HCT116 (cell line): ENCODE data around the gene IDUA. TPM values are rescaled to one million over a fixed set of nuclear protein-coding genes. Genes with fewer than 3 reads are reported as not detected.

ENCODE experiments used
- ATAC-seq: fragments of 200-7000 bp; cut with Tn5 transposase; 2 replicates; pipeline ENCODE4 v1.9.1; 2020; ENCODE audit warnings: mild to moderate bottlenecking, moderate library complexity
- BruUV-seq: library from RNA; stranded (reverse); fragments of 400-500 nt; replicated peaks from 2 replicates; lab custom pipeline; 2021; lab: Mats Ljungman, UMichigan
- CTCF ChIA-PET: fragments of 300-600 bp; sonication (Branson Sonifier 250); formaldehyde crosslinking; loops from one replicate; lab custom pipeline; 2021; ENCODE audit warnings: antibody characterized with exemption; lab: Charles Lee
- POLR2A ChIA-PET: fragments of 300-600, 350-600 bp; sonication (Branson Sonifier 250); formaldehyde crosslinking; loops from one replicate; lab custom pipeline; 2021; ENCODE audit warnings: antibody characterized with exemption; lab: Charles Lee
- RAD21 ChIA-PET, 2 experiments: fragments of 300-600 bp; sonication (Branson Sonifier 250); formaldehyde crosslinking; loops; one replicate each; lab custom pipeline; 2023; ENCODE audit warnings: low total read pairs in 2 of 2; ENCODE audit not compliant: uncharacterized antibody in 2 of 2, unreplicated experiment in 2 of 2, low non-redundant PET in 1 of 2; lab: Charles Lee
- DNase-seq: peaks from one replicate; pipeline ENCODE4 v3.0.0-alpha.2; 2010; ENCODE audit warnings: low read depth, low spot score
- H2AFZ ChIP-seq: fragments of 200-600 bp; shearing (Covaris generic), sonication (generic); 2 replicates; pipeline ENCODE4 v1.6.1; 2017; ENCODE audit warnings: low read depth, mixed run types, mixed read lengths, antibody characterized with exemption, low read length; ENCODE audit not compliant: poor library complexity, severe bottlenecking
- H3K27ac ChIP-seq: 2 replicates; pipeline ENCODE4 v1.5.1; 2012; ENCODE audit warnings: low read depth, low read length
- H3K27me3 ChIP-seq: fragments of 200-600 bp; sonication (generic); 2 replicates; pipeline ENCODE4 v1.6.1; 2016; ENCODE audit warnings: mixed run types, low read length, mixed read lengths; ENCODE audit not compliant: insufficient read depth
- H3K36me3 ChIP-seq, 2 experiments: fragments of 200-500 bp in 1 of 2; fragments of 200-600 bp in 1 of 2; sonication (Bioruptor generic) in 1 of 2; sonication (generic) in 1 of 2; 2 replicates each; pipeline versions ENCODE4 v1.5.1 to v1.6.1; 2014 to 2016; ENCODE audit warnings: low read length in 2 of 2, inconsistent platforms in 1 of 2, mixed read lengths in 1 of 2, mixed run types in 1 of 2; ENCODE audit not compliant: insufficient read depth in 2 of 2, control insufficient read depth in 1 of 2
- H3K4me1 ChIP-seq, 2 experiments: fragments of 200-600 bp in 1 of 2; sonication (generic) in 1 of 2; 2 replicates each; pipeline versions ENCODE4 v1.5.1 to v1.6.1; 2012 to 2017; ENCODE audit warnings: low read length in 2 of 2, inconsistent platforms in 1 of 2, mild to moderate bottlenecking in 1 of 2, mixed read lengths in 1 of 2, mixed run types in 1 of 2, moderate library complexity in 1 of 2; ENCODE audit not compliant: insufficient read depth in 2 of 2, control insufficient read depth in 1 of 2
- H3K4me2 ChIP-seq: fragments of 200-600 bp; sonication (generic); 2 replicates; pipeline ENCODE4 v1.6.1; 2017; ENCODE audit warnings: mixed run types, low read length, mixed read lengths
- H3K4me3 ChIP-seq, 2 experiments: fragments of 200-600 bp in 1 of 2; sonication (generic) in 1 of 2; replicated peaks in 1 of 2; 2 replicates each; pipeline ENCODE4 v1.5.1; 2011 to 2016; ENCODE audit warnings: low read length in 2 of 2, control low read depth in 1 of 2, low read depth in 1 of 2, mild to moderate bottlenecking in 1 of 2, mixed read lengths in 1 of 2, mixed run types in 1 of 2
- H3K79me2 ChIP-seq: fragments of 200-600 bp; sonication (generic); 2 replicates; pipeline ENCODE4 v1.6.1; 2017; ENCODE audit warnings: mild to moderate bottlenecking, mixed run types, low read length, moderate library complexity, mixed read lengths; ENCODE audit not compliant: insufficient read depth
- H3K9ac ChIP-seq: fragments of 200-600 bp; sonication (generic); 2 replicates; pipeline ENCODE4 v1.6.1; 2016; ENCODE audit warnings: low read length, mixed read lengths
- H3K9me2 ChIP-seq: fragments of 200-600 bp; sonication (generic), shearing (Covaris generic); 2 replicates; pipeline ENCODE4 v1.6.1; 2017; ENCODE audit warnings: mixed run types, mild to moderate bottlenecking, moderate library complexity; ENCODE audit not compliant: insufficient read depth
- H3K9me3 ChIP-seq, 2 experiments: fragments of 200-500 bp in 1 of 2; fragments of 200-600 bp in 1 of 2; sonication (Bioruptor generic) in 1 of 2; sonication (generic) in 1 of 2; 2 replicates each; pipeline ENCODE4 v1.6.1; 2014 to 2017; ENCODE audit warnings: low read length in 2 of 2, mixed read lengths in 2 of 2, inconsistent platforms in 1 of 2, low read depth in 1 of 2, mild to moderate bottlenecking in 1 of 2, mixed run types in 1 of 2, moderate library complexity in 1 of 2; ENCODE audit not compliant: control insufficient read depth in 1 of 2, insufficient read depth in 1 of 2
- H4K20me1 ChIP-seq: fragments of 200-600 bp; sonication (generic), shearing (Covaris generic); 2 replicates; pipeline ENCODE4 v1.6.1; 2017; ENCODE audit warnings: mixed run types, mild to moderate bottlenecking, moderate library complexity; ENCODE audit not compliant: insufficient read depth
- ATF3 ChIP-seq: IDR thresholded peaks from 2 replicates; pipeline ENCODE4 v1.6.1; 2012
- ELF1 ChIP-seq: IDR thresholded peaks from 2 replicates; pipeline ENCODE4 v1.6.1; 2012; ENCODE audit warnings: low read depth, borderline replicate concordance
- SRF ChIP-seq: IDR thresholded peaks from 2 replicates; pipeline ENCODE4 v1.6.1; 2012; ENCODE audit warnings: low read depth
- TCF7L2 ChIP-seq: IDR thresholded peaks from 2 replicates; pipeline ENCODE4 v1.7.0; 2011; ENCODE audit warnings: borderline replicate concordance, inconsistent platforms; ENCODE audit not compliant: insufficient read depth, insufficient read length; ENCODE audit errors: extremely low read depth
- ZBTB33 ChIP-seq: IDR thresholded peaks from 2 replicates; pipeline ENCODE4 v1.6.1; 2011; ENCODE audit warnings: mild to moderate bottlenecking, low read length, moderate library complexity; ENCODE audit not compliant: insufficient replicate concordance; ENCODE audit errors: extremely low read depth
- intact Hi-C: fragments of 100-400 bp; cut with micrococcal nuclease; formaldehyde crosslinking; loops from 2 replicates; pipeline ENCODE4 v1.10.0; 2022
- total RNA-seq: library from RNA; stranded (reverse); gene quantifications from one replicate; pipeline ENCODE4 v1.2.1, GENCODE V29; 2021; ENCODE audit not compliant: unreplicated experiment
- TF ChIP-seq, protein P1 (sequence below): IDR thresholded peaks from 2 replicates; pipeline ENCODE4 v1.6.1; 2012

IDUA gene
- total RNA-seq, 1 experiment from 2014 or later, result 28.2 TPM

DNA sequence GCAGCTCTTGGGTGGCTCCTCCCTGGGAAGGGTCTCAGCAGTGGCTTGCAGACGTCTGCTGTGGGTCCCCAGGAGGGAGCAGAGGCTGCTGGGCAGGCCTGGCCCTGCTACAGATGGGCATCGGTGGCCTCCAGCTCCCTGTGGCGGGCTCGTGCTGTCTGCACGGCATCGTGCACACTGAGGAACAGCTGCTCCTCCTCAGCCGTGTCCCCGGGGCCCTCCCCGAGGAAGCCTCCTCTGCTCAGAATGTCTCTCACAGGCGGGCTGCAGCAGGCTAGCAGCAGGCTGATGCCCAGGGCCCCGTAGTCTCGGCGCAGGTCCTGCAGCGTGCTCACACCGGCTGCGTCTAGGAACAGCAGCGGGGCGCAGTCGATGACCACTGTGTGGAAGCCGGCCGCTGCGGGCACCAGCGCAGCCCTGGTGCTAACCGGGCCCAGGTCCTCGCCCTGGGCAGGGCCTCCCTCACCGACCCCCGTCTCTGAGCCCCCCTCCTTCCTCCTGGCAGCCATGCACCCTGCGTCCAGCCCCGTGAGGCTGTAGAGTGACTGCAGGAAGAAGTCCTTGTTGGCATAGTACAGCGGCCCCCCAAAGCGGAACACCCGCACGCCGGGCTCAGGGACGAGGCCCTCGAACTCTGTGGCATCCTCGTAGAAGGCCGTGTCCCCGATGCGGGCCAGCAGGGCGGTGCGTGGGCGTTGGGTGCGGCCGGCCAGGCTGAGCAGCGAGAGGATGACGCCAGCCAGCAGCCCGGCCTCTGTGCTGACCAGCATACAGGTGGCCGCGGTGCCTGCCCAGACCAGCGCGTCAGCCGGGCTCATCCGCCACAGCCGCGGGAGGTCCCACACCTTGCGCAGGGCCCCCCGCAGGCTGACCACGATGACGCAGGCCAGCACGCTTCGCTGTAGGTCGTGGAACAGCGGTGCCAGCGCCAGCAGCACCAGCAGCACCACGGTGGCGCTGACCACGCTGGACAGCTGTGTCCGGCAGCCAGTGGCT, 2.2 kb downstream of the IDUA start:
- no TSS peak for BruUV-seq
- Histone ChIP-seq H4K20me1 (no peaks in the 10 kb centered on the region), H3K27me3 (no peaks in the 10 kb centered on the region), H2AFZ (no peak overlapping the region), H3K4me2 (peak overlapping the region; percentile 96; the same call in 1 of the 2 replicates), H3K9me3 (no peaks in the 10 kb centered on the region), H3K4me3 (no peak overlapping the region), H3K79me2 (no peaks in the 10 kb centered on the region), H3K36me3 (no peaks in the 10 kb centered on the region), H3K9ac (no peak overlapping the region), H3K4me1 (peaks cover 23 to 59% of the 10 kb centered on the region in 2 experiments), H3K9me2 (no peaks in the 10 kb centered on the region), H3K27ac (peak overlapping the region; percentile 12; the same call in 1 of the 2 replicates)
- ChIA-PET POLR2A (no interaction called here), CTCF (no interaction called here), RAD21 (no interaction called here)
- ATAC-seq, result no peak
- DNase-seq, result no peak
- TF ChIP-seq ELF1, result no peak
- TF ChIP-seq, protein P1, sequence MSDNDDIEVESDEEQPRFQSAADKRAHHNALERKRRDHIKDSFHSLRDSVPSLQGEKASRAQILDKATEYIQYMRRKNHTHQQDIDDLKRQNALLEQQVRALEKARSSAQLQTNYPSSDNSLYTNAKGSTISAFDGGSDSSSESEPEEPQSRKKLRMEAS, result no peak
- no peak for TF ChIP-seq ZBTB33
- no peak for TF ChIP-seq ATF3
- no peak for TF ChIP-seq SRF
- TF ChIP-seq TCF7L2, result no peak
- intact Hi-C loops, result loop anchor here (10.0 kb wide), 2 partner anchors 224 to 384 kb away; no protein-coding TSS in a partner anchor
